HG03196 (cell line): ENCODE data around the gene SH3TC1.

Experiments
- ATAC-seq: cut with Tn5 transposase; IDR thresholded peaks from one replicate; pipeline ENCODE4 v1.9.1; 2021; ENCODE audit not compliant: unreplicated experiment

SH3TC1 gene

DNA sequence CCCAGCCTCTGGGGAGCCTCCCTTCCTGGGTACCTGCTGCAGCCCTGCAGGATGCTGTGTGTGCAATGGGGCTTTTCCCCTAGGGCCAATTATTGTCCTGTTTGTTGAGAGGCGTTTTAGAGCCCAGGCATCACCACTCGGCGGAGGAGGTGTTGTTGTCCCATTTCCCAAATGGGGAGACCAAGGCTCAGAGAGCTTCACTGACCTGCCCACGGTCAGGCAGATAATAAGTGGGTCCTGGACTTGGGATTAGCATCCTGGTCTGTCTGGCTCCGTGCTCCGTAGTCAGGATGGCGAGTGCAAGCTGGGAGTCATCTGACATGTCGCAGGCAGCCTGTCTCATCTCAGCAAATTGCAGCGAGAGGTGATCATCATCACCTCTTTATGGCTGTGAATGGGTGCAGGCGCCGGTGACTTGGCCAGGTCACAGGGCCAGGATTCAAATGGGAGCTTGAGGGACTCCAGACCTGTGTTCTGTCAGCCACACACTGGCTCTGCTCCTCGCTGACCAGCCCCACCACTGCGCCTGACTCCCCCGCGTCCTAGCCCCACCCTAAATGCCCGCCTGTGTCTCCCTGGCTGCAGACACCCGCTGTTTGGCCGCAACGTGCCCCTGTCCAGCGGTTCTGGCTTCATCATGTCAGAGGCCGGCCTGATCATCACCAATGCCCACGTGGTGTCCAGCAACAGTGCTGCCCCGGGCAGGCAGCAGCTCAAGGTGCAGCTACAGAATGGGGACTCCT lies 87.1 kb downstream of the SH3TC1 start:
- ATAC-seq: no peak

DNA sequence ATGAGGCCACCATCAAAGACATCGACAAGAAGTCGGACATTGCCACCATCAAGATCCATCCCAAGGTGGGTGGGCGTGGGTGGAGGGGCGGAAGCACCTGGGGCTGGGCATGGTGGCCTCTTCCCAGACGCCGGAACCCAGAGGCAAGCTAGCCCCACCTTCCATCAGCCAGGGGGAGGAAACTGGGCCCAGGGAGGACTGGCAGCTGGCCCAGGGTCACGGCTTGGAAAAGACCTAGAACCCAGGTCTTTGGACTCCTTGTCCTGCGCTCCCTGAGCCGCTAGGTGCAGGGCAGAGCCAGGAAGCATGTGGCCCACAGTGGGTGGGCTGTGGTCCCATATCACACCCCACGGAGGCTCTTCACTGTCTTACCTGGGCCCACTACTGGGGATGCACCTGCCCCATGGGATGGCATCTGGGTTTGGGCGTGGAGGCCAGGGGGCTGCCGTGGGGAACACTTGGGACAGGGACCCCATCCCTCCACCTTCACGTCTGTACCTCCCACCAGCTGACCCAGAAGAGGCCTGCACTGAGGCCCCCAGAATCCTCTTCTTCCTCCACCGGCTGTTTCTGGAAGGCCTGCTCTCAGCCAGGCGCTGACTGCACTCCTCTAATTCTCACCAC lies 87.7 kb downstream of the SH3TC1 start:
- ATAC-seq: no peak

DNA sequence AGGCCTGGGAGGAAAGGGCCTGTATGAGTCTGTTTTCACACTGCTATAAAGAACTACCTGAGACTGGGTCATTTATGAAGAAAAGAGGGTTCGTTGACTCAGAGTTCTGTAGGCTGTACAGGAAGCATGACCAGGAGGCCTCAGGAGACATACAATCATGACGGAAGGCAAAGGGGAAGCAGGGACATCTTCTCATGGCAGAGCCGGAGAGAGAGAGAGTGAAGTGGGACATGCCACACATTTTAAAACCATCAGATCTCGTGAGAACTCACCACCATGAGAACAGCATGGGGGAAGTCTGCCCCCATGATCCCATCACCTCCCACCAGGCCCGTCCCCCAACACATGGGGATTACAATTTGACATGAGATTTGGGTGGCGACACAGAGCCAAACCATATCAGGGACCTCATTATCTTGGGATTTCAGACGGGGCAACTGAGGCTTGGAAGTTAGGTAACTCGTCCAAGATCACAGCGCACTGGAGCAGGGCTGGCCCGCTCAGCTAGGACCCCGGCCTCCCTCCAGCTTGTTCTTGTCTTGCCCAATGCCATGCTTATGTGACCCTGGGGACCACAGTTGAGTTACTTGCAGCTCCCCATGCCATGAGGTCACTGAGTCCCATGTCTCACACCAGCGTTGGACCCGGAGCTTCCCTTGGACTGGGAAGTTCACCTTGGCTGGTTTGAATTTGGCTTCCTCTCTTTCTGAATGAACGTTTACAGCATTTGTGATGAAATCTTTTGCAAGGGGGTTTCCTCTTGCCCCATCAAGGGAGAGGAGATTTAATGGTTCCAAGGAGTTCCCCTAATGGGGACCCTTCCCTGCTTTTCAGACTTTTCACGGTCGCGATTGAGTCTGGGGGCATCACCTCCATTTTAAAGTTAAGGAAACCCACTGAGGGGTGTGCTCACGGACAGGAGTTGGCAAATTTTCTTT lies 88.5 kb downstream of the SH3TC1 start:
- no peak for ATAC-seq

DNA sequence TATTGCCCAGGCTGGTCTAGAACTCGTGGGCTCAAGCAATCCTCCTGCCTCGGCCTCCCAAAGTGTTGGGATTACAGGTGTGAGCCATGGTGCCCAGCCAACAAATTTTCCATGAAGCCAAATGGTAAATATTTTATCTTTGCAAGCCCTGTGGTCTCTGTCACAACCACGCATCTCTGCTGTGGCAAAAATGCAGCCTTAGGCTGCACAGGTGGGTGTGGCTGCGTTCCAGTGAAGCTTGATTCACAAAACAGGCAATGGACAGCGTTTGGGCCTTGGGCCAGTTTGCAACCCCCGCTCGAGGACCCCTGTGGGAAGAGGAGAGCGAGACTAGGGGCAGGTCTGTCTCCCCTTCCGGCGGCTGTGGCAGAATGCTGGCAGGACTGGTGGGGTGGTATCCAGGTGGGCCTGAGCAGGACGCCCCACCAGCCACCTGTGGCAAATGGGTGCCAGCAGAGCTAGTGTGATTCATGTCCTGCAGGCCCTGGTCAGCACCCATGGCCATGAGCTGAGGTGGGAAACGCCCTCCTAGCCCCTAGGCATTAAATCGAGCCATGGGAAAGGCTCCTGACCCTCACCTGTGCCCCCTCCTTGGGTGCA lies 90.2 kb downstream of the SH3TC1 start:
- no peak for ATAC-seq

DNA sequence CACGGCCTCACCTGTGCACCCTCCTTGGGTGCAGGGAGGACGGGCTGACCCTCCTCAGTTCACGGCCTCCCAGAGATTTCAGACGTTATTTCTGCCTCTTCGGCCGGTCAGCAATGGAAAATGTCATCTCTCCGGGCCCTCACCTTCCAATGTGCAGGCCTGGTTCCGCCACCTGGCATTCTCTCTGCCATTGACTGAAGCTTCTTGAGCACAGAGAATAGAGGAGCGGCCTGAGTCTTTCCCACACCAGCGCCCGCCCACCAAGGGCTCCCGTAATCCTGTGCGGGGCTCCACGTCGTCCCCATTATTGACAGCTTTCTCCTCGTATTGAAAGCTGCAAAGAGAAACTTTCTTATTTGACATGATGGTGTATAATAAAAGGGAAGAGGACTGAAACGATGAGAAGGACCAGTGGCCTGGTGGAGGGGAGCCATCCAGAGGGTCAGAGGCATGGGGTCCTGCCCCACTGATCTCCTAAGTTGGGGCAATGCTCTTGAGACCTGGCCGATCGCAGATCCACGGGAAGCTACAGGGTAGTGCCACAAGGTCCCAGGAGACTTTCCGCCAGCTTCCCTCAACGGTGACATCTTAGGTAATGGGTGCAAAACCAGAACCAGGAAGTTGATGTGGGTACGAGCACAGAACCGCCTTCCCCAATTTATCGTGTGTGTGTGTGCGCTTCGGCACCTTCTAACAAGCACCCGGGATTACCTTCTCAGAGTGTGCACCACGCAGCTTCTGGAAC lies 91.0 kb downstream of the SH3TC1 start:
- ATAC-seq: no peak

DNA sequence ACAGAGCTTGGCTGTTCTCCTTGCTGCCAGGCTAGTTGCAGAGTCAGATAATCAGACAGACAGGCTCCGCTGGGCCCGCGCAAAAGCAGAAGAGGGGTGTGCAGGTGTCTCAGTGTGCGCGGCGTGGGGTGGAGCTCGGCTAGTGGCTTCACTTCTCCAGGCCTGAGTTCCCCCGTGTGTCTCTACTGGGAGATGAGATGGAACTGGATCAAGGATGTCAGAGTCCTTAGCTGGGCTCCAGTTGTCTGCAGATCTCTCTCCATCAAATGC lies 91.5 kb downstream of the SH3TC1 start:
- no peak for ATAC-seq
